ENCODE data around the gene NAALAD2. TPM values are rescaled to one million over a fixed set of nuclear protein-coding genes. Genes with fewer than 3 reads are reported as not detected.
A peak's percentile ranks its signal among the peaks of the same experiment; 100 is the strongest.
"Not testable (repeated sequence)": the region's sequence is repeated elsewhere in the genome, so short reads cannot be mapped to it uniquely, and the experiment has no call there.

NAALAD2 gene
- total RNA-seq, 1 donor from 2014 or later: 3.1 TPM

DNA sequence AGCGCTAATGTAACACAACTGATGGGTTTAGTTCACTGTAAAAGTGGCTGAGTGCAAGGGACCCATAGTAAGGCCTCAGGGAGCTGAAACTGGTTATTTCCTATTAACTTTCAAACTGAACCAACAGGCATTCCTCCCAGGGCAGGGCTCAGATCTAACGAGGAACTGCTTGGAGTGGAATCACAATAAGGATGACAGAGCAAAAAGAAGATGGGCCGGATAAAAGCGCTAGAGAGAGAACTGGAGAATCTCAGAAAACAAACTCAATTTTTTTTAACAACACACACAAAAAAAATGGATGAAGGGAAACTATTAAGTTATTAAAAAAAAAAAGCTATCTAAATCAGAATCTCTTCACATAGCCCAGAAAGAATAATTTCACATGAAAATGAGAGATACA, 102.5 kb downstream of the NAALAD2 start:
- DNase-seq (ENCODE audit: low read depth) (no peak), FAIRE-seq (no peak)
- Histone ChIP-seq H3K27ac (ENCODE audit: low read depth, low read length) (no peak overlapping the region), H3K9me3 (ENCODE audit: insufficient read depth, low read depth, low read length) (no peaks in the 10 kb centered on the region), H3K4me2 (ENCODE audit: low read length) (no peak overlapping the region), H3K27me3 (ENCODE audit: insufficient read depth, low read length) (no peaks in the 10 kb centered on the region), H3K4me3 (ENCODE audit: insufficient read depth, low read depth, low read length) (no peak overlapping the region), H3K9ac (ENCODE audit: low read length) (no peak overlapping the region), H2AFZ (ENCODE audit: low read depth, low read length) (no peak overlapping the region), H3K36me3 (ENCODE audit: insufficient read depth, low read length) (no peaks in the 10 kb centered on the region), H4K20me1 (ENCODE audit: insufficient read depth, low read length) (no peaks in the 10 kb centered on the region), H3K79me2 (ENCODE audit: insufficient read depth, low read length) (no peaks in the 10 kb centered on the region), H3K4me1 (ENCODE audit: insufficient read depth, low read length) (no peaks in the 10 kb centered on the region)
- no peak overlapping the region for H3K4me3 Mint-ChIP-seq (ENCODE audit: unreplicated experiment)
- peaks cover 7% of the 10 kb centered on the region for H3K4me1 Mint-ChIP-seq (ENCODE audit: low read depth, unreplicated experiment)
- H3K36me3 Mint-ChIP-seq (ENCODE audit: low read depth, unreplicated experiment): peaks cover 2% of the 10 kb centered on the region
- H3K9me3 Mint-ChIP-seq (ENCODE audit: unreplicated experiment): peaks cover 5% of the 10 kb centered on the region
- H3K27me3 Mint-ChIP-seq (ENCODE audit: low read depth, unreplicated experiment): no peaks in the 10 kb centered on the region
- TF ChIP-seq, protein P1, sequence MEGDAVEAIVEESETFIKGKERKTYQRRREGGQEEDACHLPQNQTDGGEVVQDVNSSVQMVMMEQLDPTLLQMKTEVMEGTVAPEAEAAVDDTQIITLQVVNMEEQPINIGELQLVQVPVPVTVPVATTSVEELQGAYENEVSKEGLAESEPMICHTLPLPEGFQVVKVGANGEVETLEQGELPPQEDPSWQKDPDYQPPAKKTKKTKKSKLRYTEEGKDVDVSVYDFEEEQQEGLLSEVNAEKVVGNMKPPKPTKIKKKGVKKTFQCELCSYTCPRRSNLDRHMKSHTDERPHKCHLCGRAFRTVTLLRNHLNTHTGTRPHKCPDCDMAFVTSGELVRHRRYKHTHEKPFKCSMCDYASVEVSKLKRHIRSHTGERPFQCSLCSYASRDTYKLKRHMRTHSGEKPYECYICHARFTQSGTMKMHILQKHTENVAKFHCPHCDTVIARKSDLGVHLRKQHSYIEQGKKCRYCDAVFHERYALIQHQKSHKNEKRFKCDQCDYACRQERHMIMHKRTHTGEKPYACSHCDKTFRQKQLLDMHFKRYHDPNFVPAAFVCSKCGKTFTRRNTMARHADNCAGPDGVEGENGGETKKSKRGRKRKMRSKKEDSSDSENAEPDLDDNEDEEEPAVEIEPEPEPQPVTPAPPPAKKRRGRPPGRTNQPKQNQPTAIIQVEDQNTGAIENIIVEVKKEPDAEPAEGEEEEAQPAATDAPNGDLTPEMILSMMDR (IDR thresholded peaks at IDR 0.05; ENCODE audit: insufficient read depth, low read depth, low read length): no peak
- no peak for TF ChIP-seq EZH2 (IDR thresholded peaks at IDR 0.05; ENCODE audit: insufficient read depth, low read length)
- no peak overlapping the region for H3K27ac Mint-ChIP-seq (ENCODE audit: unreplicated experiment)

DNA sequence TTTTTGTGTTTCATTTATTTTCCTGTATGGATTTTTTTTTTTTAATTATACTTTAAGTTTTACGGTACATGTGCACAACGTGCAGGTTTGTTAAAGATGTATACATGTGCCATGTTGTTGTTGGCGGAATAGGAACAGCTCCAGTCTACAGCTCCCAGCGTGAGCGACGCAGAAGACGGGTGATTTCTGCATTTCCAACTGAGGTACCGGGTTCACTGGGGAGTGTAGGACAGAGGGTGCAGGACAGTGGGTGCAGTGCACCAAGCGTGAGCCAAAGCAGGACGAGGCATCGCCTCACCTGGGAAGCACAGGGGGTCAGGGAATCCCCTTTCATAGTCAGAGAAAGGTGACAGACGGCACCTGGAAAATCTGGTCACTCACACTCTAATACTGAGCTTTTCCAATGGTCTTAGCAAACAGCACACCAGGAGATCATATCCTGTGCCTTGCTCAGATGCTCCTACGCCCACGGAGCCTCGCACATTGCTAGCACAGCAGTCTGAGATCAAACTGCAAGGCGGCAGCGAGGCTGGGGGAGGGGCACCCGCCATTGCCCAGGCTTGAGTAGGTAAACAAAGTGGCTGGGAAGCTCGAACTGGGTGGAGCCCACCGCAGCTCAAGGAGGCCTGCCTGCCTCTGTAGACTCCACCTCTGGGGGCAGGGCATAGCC, 105.6 kb downstream of the NAALAD2 start:
- H3K79me2 ChIP-seq (ENCODE audit: insufficient read depth, low read length); H3K36me3 Mint-ChIP-seq (ENCODE audit: low read depth, unreplicated experiment); H3K27me3 Mint-ChIP-seq (ENCODE audit: low read depth, unreplicated experiment); H3K27ac ChIP-seq (ENCODE audit: low read depth, low read length); H3K27me3 ChIP-seq (ENCODE audit: insufficient read depth, low read length); FAIRE-seq; H3K4me3 Mint-ChIP-seq (ENCODE audit: unreplicated experiment); DNase-seq (ENCODE audit: low read depth); H3K9ac ChIP-seq (ENCODE audit: low read length); H3K9me3 Mint-ChIP-seq (ENCODE audit: unreplicated experiment); H4K20me1 ChIP-seq (ENCODE audit: insufficient read depth, low read length); H3K36me3 ChIP-seq (ENCODE audit: insufficient read depth, low read length); H3K4me1 ChIP-seq (ENCODE audit: insufficient read depth, low read length); H3K9me3 ChIP-seq (ENCODE audit: insufficient read depth, low read depth, low read length); H3K27ac Mint-ChIP-seq (ENCODE audit: unreplicated experiment); H3K4me3 ChIP-seq (ENCODE audit: insufficient read depth, low read depth, low read length); H3K4me1 Mint-ChIP-seq (ENCODE audit: low read depth, unreplicated experiment): not testable (repeated sequence)
- Histone ChIP-seq H2AFZ (ENCODE audit: low read depth, low read length) (peak overlapping the region; percentile 34), H3K4me2 (ENCODE audit: low read length) (peak overlapping the region; percentile 30)

DNA sequence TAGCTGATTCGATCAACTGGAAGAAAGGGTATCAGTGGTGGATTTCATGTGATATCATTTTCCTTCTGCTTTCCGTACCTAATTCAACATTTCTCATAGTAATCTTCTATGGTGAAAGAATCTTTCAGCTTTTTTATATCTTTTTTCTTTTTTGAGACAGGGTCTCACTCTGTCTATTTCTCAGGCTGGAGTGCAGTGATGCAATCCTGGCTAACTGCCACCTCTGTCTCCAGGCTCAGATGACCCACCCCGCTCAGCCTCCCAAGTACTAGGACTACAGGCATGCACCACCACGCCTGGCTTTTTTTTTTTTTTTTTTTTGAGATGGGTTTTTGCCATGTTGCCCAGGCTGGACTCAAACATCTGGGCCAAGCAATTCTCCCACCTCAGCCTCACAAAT, 107.0 kb downstream of the NAALAD2 start:
- TF ChIP-seq EZH2 (IDR thresholded peaks at IDR 0.05; ENCODE audit: insufficient read depth, low read length): no peak
- TF ChIP-seq, protein P1 (IDR thresholded peaks at IDR 0.05; ENCODE audit: insufficient read depth, low read depth, low read length): no peak
- Histone ChIP-seq H3K9me3 (ENCODE audit: insufficient read depth, low read depth, low read length) (no peaks in the 10 kb centered on the region), H2AFZ (ENCODE audit: low read depth, low read length) (no peak overlapping the region), H3K79me2 (ENCODE audit: insufficient read depth, low read length) (no peaks in the 10 kb centered on the region), H3K4me3 (ENCODE audit: insufficient read depth, low read depth, low read length) (no peak overlapping the region), H3K4me1 (ENCODE audit: insufficient read depth, low read length) (no peaks in the 10 kb centered on the region), H4K20me1 (ENCODE audit: insufficient read depth, low read length) (no peaks in the 10 kb centered on the region), H3K9ac (ENCODE audit: low read length) (no peak overlapping the region), H3K36me3 (ENCODE audit: insufficient read depth, low read length) (no peaks in the 10 kb centered on the region), H3K4me2 (ENCODE audit: low read length) (no peak overlapping the region), H3K27me3 (ENCODE audit: insufficient read depth, low read length) (no peaks in the 10 kb centered on the region), H3K27ac (ENCODE audit: low read depth, low read length) (no peak overlapping the region)
- Mint-ChIP-seq H3K4me3 (ENCODE audit: unreplicated experiment) (no peak overlapping the region), H3K4me1 (ENCODE audit: low read depth, unreplicated experiment) (no peaks in the 10 kb centered on the region), H3K9me3 (ENCODE audit: unreplicated experiment) (peaks cover 5% of the 10 kb centered on the region), H3K27me3 (ENCODE audit: low read depth, unreplicated experiment) (no peaks in the 10 kb centered on the region), H3K27ac (ENCODE audit: unreplicated experiment) (no peak overlapping the region), H3K36me3 (ENCODE audit: low read depth, unreplicated experiment) (peaks cover 2% of the 10 kb centered on the region)
- no peak for DNase-seq (ENCODE audit: low read depth)
- no peak for FAIRE-seq

Other genes with a start within 250 kb of the NAALAD2 start
- 0.34 and 0.50 TPM in 2 replicates for gene TRIM49D1, start 212.4 kb upstream of the NAALAD2 start, total RNA-seq
- gene TRIM49D2, start 210.6 kb upstream of the NAALAD2 start, total RNA-seq: not detected in 2 replicates
- 0.10 and 0.18 TPM in 2 replicates for gene TRIM64, start 168.6 kb upstream of the NAALAD2 start, total RNA-seq
- 0.45 TPM in 1 of 2 replicates, not detected in the other for gene TRIM49C, start 103.6 kb upstream of the NAALAD2 start, total RNA-seq
- gene UBTFL1, start 48.7 kb upstream of the NAALAD2 start, total RNA-seq: not detected in 2 replicates
- 51.6 and 59.2 TPM in 2 replicates for gene CHORDC1, start 88.4 kb downstream of the NAALAD2 start, total RNA-seq

All from astrocyte (in vitro differentiated cells and primary cell).